ENCODE results near the gene B3GAT3.
"Not testable (repeated sequence)": the region's sequence is repeated elsewhere in the genome, so short reads cannot be mapped to it uniquely, and the experiment has no call there.

B3GAT3 gene

GRCh38 chr11:62588966-62589637, 32.7 kb downstream of the B3GAT3 start:
- no peak overlapping the region for H3K4me3 ChIP-seq (ENCODE audit: low read depth, low read length)
- H2BK12ac ChIP-seq (ENCODE audit: low read length) = no peak overlapping the region
- no peak overlapping the region for H3K14ac ChIP-seq (ENCODE audit: low read length)
- no peak overlapping the region for H2AFZ ChIP-seq (ENCODE audit: insufficient read depth, low read length, poor library complexity)
- no peak overlapping the region for H4K12ac ChIP-seq (ENCODE audit: low read depth, low read length)
- no peak for DNase-seq
- H2AK5ac ChIP-seq (ENCODE audit: low read length) = no peak overlapping the region
- no peak overlapping the region for H3K4me2 ChIP-seq (ENCODE audit: low read length)
- H4K8ac ChIP-seq (ENCODE audit: low read depth, low read length) = no peak overlapping the region
- H3K79me2 ChIP-seq (ENCODE audit: control insufficient read depth, insufficient read depth, low read length, poor library complexity) = no peaks in the 10 kb centered on the region
- peaks cover 3 to 9% of the 10 kb centered on the region in 2 experiments for H3K4me1 ChIP-seq (ENCODE audit: control insufficient read depth in 1 of 2, insufficient read depth in 2 of 2, low read length in 2 of 2)
- no peak overlapping the region for H3K9ac ChIP-seq (ENCODE audit: low read length)
- no peak overlapping the region for H2BK120ac ChIP-seq (ENCODE audit: insufficient read depth, low read length, poor library complexity)
- no peak overlapping the region for H3K4ac ChIP-seq (ENCODE audit: low read depth, low read length)
- peaks cover 15 to 26% of the 10 kb centered on the region in 2 experiments for H3K36me3 ChIP-seq (ENCODE audit: control insufficient read depth in 1 of 2, insufficient read depth in 2 of 2, low read length in 2 of 2)
- H2BK5ac ChIP-seq (ENCODE audit: low read depth, low read length, poor library complexity) = no peak overlapping the region
- no CpG with 5 or more reads among the region's 18 CpGs for WGBS (ENCODE audit: extremely low coverage, insufficient coverage, insufficient read length)
- no peak overlapping the region for H3K27ac ChIP-seq (ENCODE audit: low read depth, low read length)
- no peaks in the 10 kb centered on the region for H3K27me3 ChIP-seq (ENCODE audit: insufficient read depth, low read length)
- no peak overlapping the region for H3K23ac ChIP-seq (ENCODE audit: low read length)
- no peak overlapping the region for H3K18ac ChIP-seq (ENCODE audit: low read length)
- no peak overlapping the region for H4K91ac ChIP-seq (ENCODE audit: low read depth, low read length)
- H3K9me3 ChIP-seq (ENCODE audit: insufficient read depth, low read depth, low read length) = peaks cover 1% of the 10 kb centered on the region
- H3K79me1 ChIP-seq (ENCODE audit: low read length) = peaks cover 2% of the 10 kb centered on the region

- H3K36me3 ChIP-seq (ENCODE audit: control insufficient read depth in 1 of 2, insufficient read depth in 2 of 2, low read length in 2 of 2) = peaks cover 17 to 21% of the 10 kb centered on the region in 2 experiments
- not testable (repeated sequence) for H3K27ac ChIP-seq (ENCODE audit: low read depth, low read length); H3K27me3 ChIP-seq (ENCODE audit: insufficient read depth, low read length); H3K18ac ChIP-seq (ENCODE audit: low read length); H2BK5ac ChIP-seq (ENCODE audit: low read depth, low read length, poor library complexity); H2BK120ac ChIP-seq (ENCODE audit: insufficient read depth, low read length, poor library complexity); H3K23ac ChIP-seq (ENCODE audit: low read length); H3K4me2 ChIP-seq (ENCODE audit: low read length); H3K4ac ChIP-seq (ENCODE audit: low read depth, low read length); DNase-seq; H4K91ac ChIP-seq (ENCODE audit: low read depth, low read length); H3K4me1 ChIP-seq (ENCODE audit: control insufficient read depth in 1 of 2, insufficient read depth in 2 of 2, low read length in 2 of 2); H3K14ac ChIP-seq (ENCODE audit: low read length); H3K4me3 ChIP-seq (ENCODE audit: low read depth, low read length); H2BK12ac ChIP-seq (ENCODE audit: low read length); H3K9ac ChIP-seq (ENCODE audit: low read length); H3K79me1 ChIP-seq (ENCODE audit: low read length); H4K8ac ChIP-seq (ENCODE audit: low read depth, low read length); H2AK5ac ChIP-seq (ENCODE audit: low read length); H2AFZ ChIP-seq (ENCODE audit: insufficient read depth, low read length, poor library complexity); H4K12ac ChIP-seq (ENCODE audit: low read depth, low read length); H3K9me3 ChIP-seq (ENCODE audit: insufficient read depth, low read depth, low read length); H3K79me2 ChIP-seq (ENCODE audit: control insufficient read depth, insufficient read depth, low read length, poor library complexity)
- no CpG with 5 or more reads among the region's 7 CpGs for WGBS (ENCODE audit: extremely low coverage, insufficient coverage, insufficient read length)
Measured at GRCh38 chr11:62585356-62585755, 36.4 kb downstream of the B3GAT3 start.

GRCh38 chr11:62581735-62582134, 40.1 kb downstream of the B3GAT3 start:
- not testable (repeated sequence) for H3K14ac ChIP-seq (ENCODE audit: low read length)
- WGBS (ENCODE audit: extremely low coverage, insufficient coverage, insufficient read length) = no CpG with 5 or more reads among the region's 4 CpGs

GRCh38 chr11:62580959-62581715, 40.6 kb downstream of the B3GAT3 start:
- WGBS (ENCODE audit: extremely low coverage, insufficient coverage, insufficient read length) = no CpG with 5 or more reads among the region's 18 CpGs
- no peak overlapping the region for H2BK12ac ChIP-seq (ENCODE audit: low read length)
- peaks cover 29 to 35% of the 10 kb centered on the region in 2 experiments for H3K36me3 ChIP-seq (ENCODE audit: control insufficient read depth in 1 of 2, insufficient read depth in 2 of 2, low read length in 2 of 2)
- H4K91ac ChIP-seq (ENCODE audit: low read depth, low read length) = no peak overlapping the region
- H2AFZ ChIP-seq (ENCODE audit: insufficient read depth, low read length, poor library complexity) = no peak overlapping the region
- H3K4me1 ChIP-seq (ENCODE audit: control insufficient read depth in 1 of 2, insufficient read depth in 2 of 2, low read length in 2 of 2) = no peaks in the 10 kb centered on the region
- no peak overlapping the region for H3K23ac ChIP-seq (ENCODE audit: low read length)
- H3K9me3 ChIP-seq (ENCODE audit: insufficient read depth, low read depth, low read length) = no peaks in the 10 kb centered on the region
- no peak overlapping the region for H3K27ac ChIP-seq (ENCODE audit: low read depth, low read length)
- H4K12ac ChIP-seq (ENCODE audit: low read depth, low read length) = no peak overlapping the region
- no peak overlapping the region for H4K8ac ChIP-seq (ENCODE audit: low read depth, low read length)
- H3K79me1 ChIP-seq (ENCODE audit: low read length) = no peaks in the 10 kb centered on the region
- H3K18ac ChIP-seq (ENCODE audit: low read length) = no peak overlapping the region
- no peaks in the 10 kb centered on the region for H3K27me3 ChIP-seq (ENCODE audit: insufficient read depth, low read length)
- no peak overlapping the region for H2AK5ac ChIP-seq (ENCODE audit: low read length)
- no peak overlapping the region for H3K9ac ChIP-seq (ENCODE audit: low read length)
- H2BK5ac ChIP-seq (ENCODE audit: low read depth, low read length, poor library complexity) = no peak overlapping the region
- no peak overlapping the region for H3K4me2 ChIP-seq (ENCODE audit: low read length)
- H3K79me2 ChIP-seq (ENCODE audit: control insufficient read depth, insufficient read depth, low read length, poor library complexity) = no peaks in the 10 kb centered on the region
- no peak for DNase-seq
- no peak overlapping the region for H3K14ac ChIP-seq (ENCODE audit: low read length)
- no peak overlapping the region for H3K4ac ChIP-seq (ENCODE audit: low read depth, low read length)
- H3K4me3 ChIP-seq (ENCODE audit: low read depth, low read length) = no peak overlapping the region
- no peak overlapping the region for H2BK120ac ChIP-seq (ENCODE audit: insufficient read depth, low read length, poor library complexity)

More at GRCh38 chr11:62581735-62582134, 40.1 kb downstream of the B3GAT3 start:
- not testable (repeated sequence) for H4K8ac ChIP-seq (ENCODE audit: low read depth, low read length); H2BK120ac ChIP-seq (ENCODE audit: insufficient read depth, low read length, poor library complexity); H3K23ac ChIP-seq (ENCODE audit: low read length); H3K4ac ChIP-seq (ENCODE audit: low read depth, low read length); H4K12ac ChIP-seq (ENCODE audit: low read depth, low read length); H3K4me1 ChIP-seq (ENCODE audit: control insufficient read depth in 1 of 2, insufficient read depth in 2 of 2, low read length in 2 of 2); H3K79me1 ChIP-seq (ENCODE audit: low read length); DNase-seq; H3K4me2 ChIP-seq (ENCODE audit: low read length); H2BK5ac ChIP-seq (ENCODE audit: low read depth, low read length, poor library complexity); H2AK5ac ChIP-seq (ENCODE audit: low read length); H3K27me3 ChIP-seq (ENCODE audit: insufficient read depth, low read length); H2BK12ac ChIP-seq (ENCODE audit: low read length); H3K9ac ChIP-seq (ENCODE audit: low read length); H3K18ac ChIP-seq (ENCODE audit: low read length); H3K79me2 ChIP-seq (ENCODE audit: control insufficient read depth, insufficient read depth, low read length, poor library complexity); H4K91ac ChIP-seq (ENCODE audit: low read depth, low read length); H3K27ac ChIP-seq (ENCODE audit: low read depth, low read length); H3K4me3 ChIP-seq (ENCODE audit: low read depth, low read length); H2AFZ ChIP-seq (ENCODE audit: insufficient read depth, low read length, poor library complexity); H3K9me3 ChIP-seq (ENCODE audit: insufficient read depth, low read depth, low read length)
- peaks cover 27 to 29% of the 10 kb centered on the region in 2 experiments for H3K36me3 ChIP-seq (ENCODE audit: control insufficient read depth in 1 of 2, insufficient read depth in 2 of 2, low read length in 2 of 2)

All from trophoblast cell (in vitro differentiated cells and primary cell).